H1 (cell line): ENCODE measurements around the gene MUS81.

ENCODE experiments used
- CEBPB ChIP-seq: IDR thresholded peaks from 2 replicates; pipeline ENCODE4 v1.6.1; 2012; ENCODE audit warnings: low read depth, low read length
- CHD1 ChIP-seq: IDR thresholded peaks from 2 replicates; pipeline ENCODE4 v1.6.1; 2012; ENCODE audit warnings: low read depth, low read length, improper control_type of control experiment
- EGR1 ChIP-seq: IDR thresholded peaks from 2 replicates; pipeline ENCODE4 v1.6.1; 2011; ENCODE audit warnings: low read depth, low read length, borderline replicate concordance
- GTF2F1 ChIP-seq: IDR thresholded peaks from 2 replicates; pipeline ENCODE4 v1.6.1; 2012; ENCODE audit warnings: low read depth, low read length, improper control_type of control experiment, borderline replicate concordance
- POLR2A ChIP-seq, 2 experiments: IDR thresholded peaks; 1 replicate in 1 of 2; 2 replicates in 1 of 2; pipeline ENCODE4 v1.6.1; 2011; ENCODE audit warnings: low read depth in 2 of 2, low read length in 2 of 2, mild to moderate bottlenecking in 2 of 2; ENCODE audit errors: control extremely low read depth in 1 of 2
- SP4 ChIP-seq: IDR thresholded peaks from 2 replicates; pipeline ENCODE4 v1.6.1; 2012; ENCODE audit warnings: low read length, inconsistent platforms
- TCF12 ChIP-seq: IDR thresholded peaks from 2 replicates; pipeline ENCODE4 v1.6.1; 2011; ENCODE audit warnings: low read depth, mild to moderate bottlenecking, low read length
- TF ChIP-seq, protein P1 (sequence below), 3 experiments: IDR thresholded peaks; 1 replicate in 2 of 3; 2 replicates in 1 of 3; pipeline versions ENCODE4 v1.5.1 to v1.6.1; 2011; ENCODE audit warnings: low read length in 3 of 3, mild to moderate bottlenecking in 3 of 3, inconsistent platforms in 2 of 3, low read depth in 1 of 3, moderate library complexity in 1 of 3; ENCODE audit not compliant: insufficient read depth in 1 of 3; ENCODE audit errors: control extremely low read depth in 1 of 3
- TF ChIP-seq, protein P2 (sequence below): IDR thresholded peaks from 2 replicates; pipeline ENCODE4 v1.6.1; 2012; ENCODE audit warnings: inconsistent platforms
- TF ChIP-seq, protein P3 (sequence below): IDR thresholded peaks from 2 replicates; pipeline ENCODE4 v1.6.1; 2012; ENCODE audit warnings: inconsistent platforms

DNA sequence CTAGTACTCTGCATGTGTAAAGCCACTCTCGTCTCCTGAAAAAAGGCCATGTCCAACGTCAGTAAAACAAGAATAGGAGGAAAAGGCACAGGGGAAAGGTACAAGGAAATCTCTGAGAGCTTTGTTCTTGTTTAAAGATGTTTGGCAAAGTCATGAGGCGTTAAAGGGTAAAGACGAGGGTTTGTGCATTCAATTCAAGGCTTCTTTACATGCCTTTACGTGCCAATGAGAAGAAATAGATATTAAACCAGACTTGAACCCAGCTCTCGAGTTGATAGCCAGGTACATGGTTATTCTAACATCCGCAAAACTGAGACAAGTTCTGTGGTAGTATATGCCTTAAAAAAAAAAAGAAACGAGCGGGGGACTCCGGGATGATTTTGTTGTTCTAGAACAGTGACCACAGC is 1.5 kb upstream of the MUS81 start:
- TF ChIP-seq, protein P1, sequence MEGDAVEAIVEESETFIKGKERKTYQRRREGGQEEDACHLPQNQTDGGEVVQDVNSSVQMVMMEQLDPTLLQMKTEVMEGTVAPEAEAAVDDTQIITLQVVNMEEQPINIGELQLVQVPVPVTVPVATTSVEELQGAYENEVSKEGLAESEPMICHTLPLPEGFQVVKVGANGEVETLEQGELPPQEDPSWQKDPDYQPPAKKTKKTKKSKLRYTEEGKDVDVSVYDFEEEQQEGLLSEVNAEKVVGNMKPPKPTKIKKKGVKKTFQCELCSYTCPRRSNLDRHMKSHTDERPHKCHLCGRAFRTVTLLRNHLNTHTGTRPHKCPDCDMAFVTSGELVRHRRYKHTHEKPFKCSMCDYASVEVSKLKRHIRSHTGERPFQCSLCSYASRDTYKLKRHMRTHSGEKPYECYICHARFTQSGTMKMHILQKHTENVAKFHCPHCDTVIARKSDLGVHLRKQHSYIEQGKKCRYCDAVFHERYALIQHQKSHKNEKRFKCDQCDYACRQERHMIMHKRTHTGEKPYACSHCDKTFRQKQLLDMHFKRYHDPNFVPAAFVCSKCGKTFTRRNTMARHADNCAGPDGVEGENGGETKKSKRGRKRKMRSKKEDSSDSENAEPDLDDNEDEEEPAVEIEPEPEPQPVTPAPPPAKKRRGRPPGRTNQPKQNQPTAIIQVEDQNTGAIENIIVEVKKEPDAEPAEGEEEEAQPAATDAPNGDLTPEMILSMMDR (IDR thresholded peaks at IDR 0.05; ENCODE audit: control extremely low read depth in 1 of 3, insufficient read depth in 1 of 3, low read depth in 1 of 3, low read length in 3 of 3): no peak
- TF ChIP-seq TCF12 (no peak), SP4 (no peak), CHD1 (no peak), EGR1 (no peak), CEBPB (no peak), POLR2A (IDR thresholded peaks at IDR 0.05; ENCODE audit: control extremely low read depth in 1 of 2, low read depth in 2 of 2, low read length in 2 of 2) (no peak), GTF2F1 (no peak)
- TF ChIP-seq, protein P2, sequence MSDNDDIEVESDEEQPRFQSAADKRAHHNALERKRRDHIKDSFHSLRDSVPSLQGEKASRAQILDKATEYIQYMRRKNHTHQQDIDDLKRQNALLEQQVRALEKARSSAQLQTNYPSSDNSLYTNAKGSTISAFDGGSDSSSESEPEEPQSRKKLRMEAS: no peak
- TF ChIP-seq, protein P3, sequence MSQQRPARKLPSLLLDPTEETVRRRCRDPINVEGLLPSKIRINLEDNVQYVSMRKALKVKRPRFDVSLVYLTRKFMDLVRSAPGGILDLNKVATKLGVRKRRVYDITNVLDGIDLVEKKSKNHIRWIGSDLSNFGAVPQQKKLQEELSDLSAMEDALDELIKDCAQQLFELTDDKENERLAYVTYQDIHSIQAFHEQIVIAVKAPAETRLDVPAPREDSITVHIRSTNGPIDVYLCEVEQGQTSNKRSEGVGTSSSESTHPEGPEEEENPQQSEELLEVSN: no peak
